Neural cell (in vitro differentiated cells): Measurements from ENCODE around the gene KIF6. TPM values are rescaled to one million over a fixed set of nuclear protein-coding genes. Genes with fewer than 3 reads are reported as not detected.

Experiments used
- H2AFZ ChIP-seq: fragments of 200-600, 300-800 bp; sonication (generic), shearing (Covaris generic); 2 replicates; pipeline ENCODE4 v1.6.0; 2014; ENCODE audit warnings: low read depth, mild to moderate bottlenecking, antibody characterized with exemption, low read length, moderate library complexity
- H3F3A ChIP-seq: fragments of 200-600 bp; shearing (Covaris generic); 2 replicates; pipeline ENCODE4 v1.6.1; 2016; ENCODE audit warnings: mild to moderate bottlenecking, moderate library complexity, mixed read lengths, antibody characterized with exemption, low read length; ENCODE audit not compliant: insufficient read depth, poor library complexity, severe bottlenecking
- H3K27ac ChIP-seq: fragments of 200-600, 300-800 bp; sonication (generic), shearing (Covaris generic); 2 replicates; pipeline ENCODE4 v1.5.1; 2014; ENCODE audit warnings: mild to moderate bottlenecking, low read length, moderate library complexity
- H3K27me3 ChIP-seq: fragments of 300-800, 200-600 bp; sonication (generic), shearing (Covaris generic); 2 replicates; pipeline ENCODE4 v1.6.0; 2014; ENCODE audit warnings: mild to moderate bottlenecking, low read depth, low read length, moderate library complexity; ENCODE audit not compliant: insufficient read depth
- H3K36me3 ChIP-seq: fragments of 300-800, 200-600 bp; sonication (generic), shearing (Covaris generic); 2 replicates; pipeline ENCODE4 v1.5.1; 2014; ENCODE audit warnings: mild to moderate bottlenecking, antibody characterized with exemption, low read length, moderate library complexity; ENCODE audit not compliant: insufficient read depth
- H3K4me2 ChIP-seq: fragments of 300-800, 200-600 bp; sonication (generic), shearing (Covaris generic); 2 replicates; pipeline ENCODE4 v1.6.0; 2014; ENCODE audit warnings: mild to moderate bottlenecking, low read length
- H3K4me3 ChIP-seq: fragments of 300-800, 200-600 bp; sonication (generic), shearing (Covaris generic); 2 replicates; pipeline ENCODE4 v1.5.1; 2014; ENCODE audit warnings: mild to moderate bottlenecking, low read length, moderate library complexity
- H3K79me2 ChIP-seq: fragments of 200-600 bp; shearing (Covaris generic); replicated peaks from 2 replicates; pipeline ENCODE4 v1.6.0; 2014; ENCODE audit warnings: mild to moderate bottlenecking, low read length, moderate library complexity; ENCODE audit not compliant: insufficient read depth
- H3K9ac ChIP-seq: fragments of 300-800, 200-600 bp; sonication (generic), shearing (Covaris generic); 2 replicates; pipeline ENCODE4 v1.6.1; 2016; ENCODE audit warnings: mild to moderate bottlenecking, low read length, mixed read lengths
- H3K9me2 ChIP-seq: fragments of 200-600 bp; shearing (Covaris generic); 2 replicates; pipeline ENCODE4 v1.6.1; 2016; ENCODE audit warnings: mild to moderate bottlenecking, low read length, mixed read lengths; ENCODE audit not compliant: insufficient read depth
- H3K9me3 ChIP-seq: fragments of 200-600, 300-800 bp; sonication (generic), shearing (Covaris generic); 2 replicates; pipeline ENCODE4 v1.6.1; 2016; ENCODE audit warnings: mild to moderate bottlenecking, mixed run types, low read length, moderate library complexity, mixed read lengths
- H4K20me1 ChIP-seq: fragments of 200-600 bp; shearing (Covaris generic); 2 replicates; pipeline ENCODE4 v1.6.1; 2016; ENCODE audit warnings: mild to moderate bottlenecking, mixed run types; ENCODE audit not compliant: insufficient read depth
- EP300 ChIP-seq: fragments of 450-650 bp; conservative IDR thresholded peaks from 2 replicates; pipeline ENCODE4 v1.6.1; 2014; ENCODE audit warnings: antibody characterized with exemption, mild to moderate bottlenecking, moderate library complexity; ENCODE audit not compliant: poor library complexity, severe bottlenecking
- EZH2 ChIP-seq: fragments of 200-600, 300-800 bp; shearing (Covaris generic), sonication (generic); IDR thresholded peaks from 2 replicates; pipeline ENCODE4 v1.6.1; 2014; ENCODE audit warnings: antibody characterized with exemption, low read length, borderline replicate concordance, mild to moderate bottlenecking; ENCODE audit not compliant: insufficient read depth, poor library complexity, severe bottlenecking
- MXI1 ChIP-seq: fragments of 450-650 bp; conservative IDR thresholded peaks from 2 replicates; pipeline ENCODE4 v1.6.1; 2014; ENCODE audit warnings: antibody characterized with exemption, mild to moderate bottlenecking; ENCODE audit not compliant: poor library complexity, severe bottlenecking
- POLR2AphosphoS5 ChIP-seq: IDR thresholded peaks from 2 replicates; pipeline ENCODE4 v1.6.1; 2012
- RAD21 ChIP-seq: fragments of 450-650 bp; conservative IDR thresholded peaks from 2 replicates; pipeline ENCODE4 v1.6.1; 2014; ENCODE audit warnings: antibody characterized with exemption, mild to moderate bottlenecking, moderate library complexity
- SMC3 ChIP-seq: fragments of 450-650 bp; conservative IDR thresholded peaks from 2 replicates; pipeline ENCODE4 v1.6.1; 2014; ENCODE audit warnings: antibody characterized with exemption, mild to moderate bottlenecking, moderate library complexity; ENCODE audit not compliant: poor library complexity
- TAF1 ChIP-seq: IDR thresholded peaks from 2 replicates; pipeline ENCODE4 v1.6.1; 2012; ENCODE audit warnings: low read depth
- polyA plus RNA-seq: library from polyadenylated mRNA; depleted of rRNA; stranded (reverse); fragments of >200 nt; gene quantifications from 2 replicates; pipeline ENCODE4 v1.2.3, GENCODE V29; 2014
- TF ChIP-seq, protein P1 (sequence below): fragments of 450-650 bp; IDR thresholded peaks from 2 replicates; pipeline ENCODE4 v1.5.1; 2014; ENCODE audit warnings: antibody characterized with exemption, mild to moderate bottlenecking, moderate library complexity; ENCODE audit not compliant: poor library complexity, severe bottlenecking
- TF ChIP-seq, protein P2 (sequence below): IDR thresholded peaks from 2 replicates; pipeline ENCODE4 v1.6.1; 2012; ENCODE audit warnings: borderline replicate concordance

KIF6 gene
- polyA plus RNA-seq, 1 donor from 2014 or later: 2.1 TPM

DNA sequence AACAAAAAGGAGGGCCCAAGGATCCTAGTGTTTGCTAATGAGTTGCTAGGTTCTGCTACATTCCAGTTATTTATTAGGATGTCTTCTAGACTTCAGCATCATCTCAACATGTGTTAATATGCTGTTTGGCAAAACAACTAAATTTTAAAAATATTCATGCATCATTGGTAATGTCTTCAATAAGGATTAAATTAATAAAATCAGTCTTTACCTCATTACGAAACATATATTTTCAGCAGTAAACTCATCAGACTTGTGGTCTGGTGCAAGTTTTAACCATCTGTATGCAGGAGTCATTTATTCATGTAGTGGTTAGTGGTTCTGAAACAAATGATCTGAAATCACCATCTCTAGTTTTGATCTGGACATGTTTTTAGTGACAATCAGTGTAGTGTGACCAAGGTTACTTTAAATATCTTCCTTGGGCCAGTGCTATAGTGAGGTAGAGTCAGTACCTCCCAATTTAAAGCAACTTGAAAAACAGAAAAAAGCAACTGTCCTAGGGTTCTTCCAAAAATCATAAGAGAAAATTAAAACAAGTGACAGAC lies 317.7 kb downstream of the KIF6 start:
- TF ChIP-seq, protein P1, sequence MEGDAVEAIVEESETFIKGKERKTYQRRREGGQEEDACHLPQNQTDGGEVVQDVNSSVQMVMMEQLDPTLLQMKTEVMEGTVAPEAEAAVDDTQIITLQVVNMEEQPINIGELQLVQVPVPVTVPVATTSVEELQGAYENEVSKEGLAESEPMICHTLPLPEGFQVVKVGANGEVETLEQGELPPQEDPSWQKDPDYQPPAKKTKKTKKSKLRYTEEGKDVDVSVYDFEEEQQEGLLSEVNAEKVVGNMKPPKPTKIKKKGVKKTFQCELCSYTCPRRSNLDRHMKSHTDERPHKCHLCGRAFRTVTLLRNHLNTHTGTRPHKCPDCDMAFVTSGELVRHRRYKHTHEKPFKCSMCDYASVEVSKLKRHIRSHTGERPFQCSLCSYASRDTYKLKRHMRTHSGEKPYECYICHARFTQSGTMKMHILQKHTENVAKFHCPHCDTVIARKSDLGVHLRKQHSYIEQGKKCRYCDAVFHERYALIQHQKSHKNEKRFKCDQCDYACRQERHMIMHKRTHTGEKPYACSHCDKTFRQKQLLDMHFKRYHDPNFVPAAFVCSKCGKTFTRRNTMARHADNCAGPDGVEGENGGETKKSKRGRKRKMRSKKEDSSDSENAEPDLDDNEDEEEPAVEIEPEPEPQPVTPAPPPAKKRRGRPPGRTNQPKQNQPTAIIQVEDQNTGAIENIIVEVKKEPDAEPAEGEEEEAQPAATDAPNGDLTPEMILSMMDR: no peak
- no peak for TF ChIP-seq TAF1
- TF ChIP-seq, protein P2, sequence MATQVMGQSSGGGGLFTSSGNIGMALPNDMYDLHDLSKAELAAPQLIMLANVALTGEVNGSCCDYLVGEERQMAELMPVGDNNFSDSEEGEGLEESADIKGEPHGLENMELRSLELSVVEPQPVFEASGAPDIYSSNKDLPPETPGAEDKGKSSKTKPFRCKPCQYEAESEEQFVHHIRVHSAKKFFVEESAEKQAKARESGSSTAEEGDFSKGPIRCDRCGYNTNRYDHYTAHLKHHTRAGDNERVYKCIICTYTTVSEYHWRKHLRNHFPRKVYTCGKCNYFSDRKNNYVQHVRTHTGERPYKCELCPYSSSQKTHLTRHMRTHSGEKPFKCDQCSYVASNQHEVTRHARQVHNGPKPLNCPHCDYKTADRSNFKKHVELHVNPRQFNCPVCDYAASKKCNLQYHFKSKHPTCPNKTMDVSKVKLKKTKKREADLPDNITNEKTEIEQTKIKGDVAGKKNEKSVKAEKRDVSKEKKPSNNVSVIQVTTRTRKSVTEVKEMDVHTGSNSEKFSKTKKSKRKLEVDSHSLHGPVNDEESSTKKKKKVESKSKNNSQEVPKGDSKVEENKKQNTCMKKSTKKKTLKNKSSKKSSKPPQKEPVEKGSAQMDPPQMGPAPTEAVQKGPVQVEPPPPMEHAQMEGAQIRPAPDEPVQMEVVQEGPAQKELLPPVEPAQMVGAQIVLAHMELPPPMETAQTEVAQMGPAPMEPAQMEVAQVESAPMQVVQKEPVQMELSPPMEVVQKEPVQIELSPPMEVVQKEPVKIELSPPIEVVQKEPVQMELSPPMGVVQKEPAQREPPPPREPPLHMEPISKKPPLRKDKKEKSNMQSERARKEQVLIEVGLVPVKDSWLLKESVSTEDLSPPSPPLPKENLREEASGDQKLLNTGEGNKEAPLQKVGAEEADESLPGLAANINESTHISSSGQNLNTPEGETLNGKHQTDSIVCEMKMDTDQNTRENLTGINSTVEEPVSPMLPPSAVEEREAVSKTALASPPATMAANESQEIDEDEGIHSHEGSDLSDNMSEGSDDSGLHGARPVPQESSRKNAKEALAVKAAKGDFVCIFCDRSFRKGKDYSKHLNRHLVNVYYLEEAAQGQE: no peak
- no peak for TF ChIP-seq MXI1
- TF ChIP-seq SMC3: no peak
- no peak for TF ChIP-seq EP300
- Histone ChIP-seq H3K36me3 (no peaks in the 10 kb centered on the region), H2AFZ (no peak overlapping the region), H3K27ac (no peak overlapping the region), H3K79me2 (no peaks in the 10 kb centered on the region), H3K9me2 (no peaks in the 10 kb centered on the region), H3K4me2 (no peak overlapping the region), H3F3A (no peaks in the 10 kb centered on the region), H3K9me3 (no peaks in the 10 kb centered on the region), H3K4me3 (no peak overlapping the region), H3K9ac (no peak overlapping the region), H4K20me1 (no peaks in the 10 kb centered on the region), H3K27me3 (no peaks in the 10 kb centered on the region)

DNA sequence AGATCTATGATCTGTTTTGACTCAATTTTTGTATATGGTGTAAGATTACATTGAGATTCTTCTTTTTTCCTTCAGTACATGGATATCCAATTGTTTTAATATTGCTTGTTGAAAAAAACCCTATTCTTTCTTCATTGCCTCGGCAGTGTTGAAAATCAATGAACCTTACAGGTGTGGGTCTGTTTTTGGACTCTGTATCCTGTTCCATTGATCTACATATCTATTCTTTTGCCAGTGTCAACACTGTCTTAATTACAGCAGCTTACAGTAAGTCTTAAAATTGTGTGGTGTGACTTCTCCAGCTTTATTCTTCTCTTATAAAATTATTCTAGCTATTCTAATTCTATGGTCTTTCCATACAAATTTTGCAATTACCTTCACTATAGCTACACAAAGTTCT lies 320.9 kb downstream of the KIF6 start:
- Histone ChIP-seq H3K79me2 (no peaks in the 10 kb centered on the region), H3K9ac (no peak overlapping the region), H3K9me3 (no peaks in the 10 kb centered on the region), H3K36me3 (no peaks in the 10 kb centered on the region), H3F3A (no peaks in the 10 kb centered on the region), H4K20me1 (no peaks in the 10 kb centered on the region), H3K9me2 (no peaks in the 10 kb centered on the region), H3K4me2 (no peak overlapping the region), H3K27me3 (no peaks in the 10 kb centered on the region), H3K27ac (no peak overlapping the region), H3K4me3 (no peak overlapping the region), H2AFZ (no peak overlapping the region)
- TF ChIP-seq EZH2 (no peak), EP300 (no peak), TAF1 (no peak), MXI1 (no peak), RAD21 (no peak), POLR2AphosphoS5 (no peak), SMC3 (no peak)
- TF ChIP-seq, protein P2: no peak
- TF ChIP-seq, protein P1: no peak
